ENCODE results near the gene CCSER1.
"Not testable (repeated sequence)": the region's sequence is repeated elsewhere in the genome, so short reads cannot be mapped to it uniquely, and the experiment has no call there.

Gene CCSER1

DNA sequence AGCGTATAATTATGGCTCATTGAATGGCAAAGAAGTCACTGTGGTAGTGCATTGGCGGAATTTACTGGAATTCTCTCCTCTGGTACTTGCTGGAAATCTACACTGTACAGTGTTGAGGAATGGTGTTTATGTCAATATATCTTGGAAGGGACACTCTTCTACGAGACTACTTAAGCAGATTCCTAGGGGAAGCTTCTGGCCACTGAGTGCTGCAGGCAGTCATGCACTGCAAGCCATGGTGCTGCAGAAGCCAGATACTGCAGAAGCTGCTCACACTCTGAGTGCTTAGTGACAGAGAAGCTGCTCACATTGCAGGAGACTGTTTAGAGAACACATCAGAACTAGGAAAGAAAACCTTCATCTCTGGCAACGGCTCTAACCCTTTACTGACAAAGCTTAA is 725.0 kb downstream of the CCSER1 start:
- DNase-seq = no peak

DNA sequence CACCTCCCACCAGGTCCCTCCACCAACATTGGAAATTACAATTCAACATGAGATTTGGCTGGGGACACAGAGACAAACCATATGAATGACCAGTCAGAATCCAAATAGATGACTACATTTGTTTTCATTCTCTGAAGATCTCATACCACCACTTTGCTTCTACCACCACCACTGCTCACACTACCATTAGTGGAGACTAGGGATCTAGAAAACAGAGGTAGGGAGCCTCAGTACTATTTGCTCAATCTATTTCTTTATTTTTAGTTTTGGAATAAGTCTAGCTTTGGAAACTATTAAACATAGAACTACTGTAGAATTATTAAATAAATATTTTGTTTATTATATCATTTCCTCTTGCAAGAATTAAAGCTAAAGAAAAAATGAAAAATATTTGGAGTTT is 727.9 kb downstream of the CCSER1 start:
- DNase-seq = no peak

DNA sequence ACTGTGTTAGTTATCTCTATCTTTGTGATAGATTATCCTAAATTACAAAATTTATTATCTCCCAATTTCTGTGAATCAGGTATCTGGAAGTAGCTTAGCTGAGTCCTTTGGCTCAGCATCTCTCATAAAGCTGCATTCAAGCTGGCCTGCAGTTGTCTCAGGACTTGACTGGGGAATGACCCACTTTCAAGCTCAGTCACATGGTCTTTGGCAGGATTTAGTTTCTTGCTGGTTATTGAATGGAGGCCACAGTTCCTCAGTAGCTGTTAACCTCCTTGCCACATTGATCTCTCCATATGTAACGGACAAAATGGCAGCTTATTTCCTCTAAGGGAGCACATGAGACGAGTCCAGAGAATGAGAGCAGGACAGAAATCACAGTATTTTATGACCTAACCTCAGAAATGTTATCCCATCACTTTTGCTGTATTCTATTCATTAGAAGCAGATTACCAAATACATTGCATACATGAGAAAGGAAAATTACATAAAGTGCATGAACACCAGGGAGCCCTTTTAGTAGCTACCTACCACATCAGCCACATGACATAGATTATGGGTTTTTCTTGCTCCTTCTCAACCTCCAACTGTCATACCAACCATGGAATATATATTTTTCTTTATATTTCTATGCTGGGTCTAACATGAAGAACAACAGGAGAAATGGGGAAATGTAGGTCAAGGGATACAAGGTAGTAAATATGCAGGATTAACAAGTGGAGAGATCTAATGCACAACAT is 730.1 kb downstream of the CCSER1 start:
- no peak for DNase-seq

DNA sequence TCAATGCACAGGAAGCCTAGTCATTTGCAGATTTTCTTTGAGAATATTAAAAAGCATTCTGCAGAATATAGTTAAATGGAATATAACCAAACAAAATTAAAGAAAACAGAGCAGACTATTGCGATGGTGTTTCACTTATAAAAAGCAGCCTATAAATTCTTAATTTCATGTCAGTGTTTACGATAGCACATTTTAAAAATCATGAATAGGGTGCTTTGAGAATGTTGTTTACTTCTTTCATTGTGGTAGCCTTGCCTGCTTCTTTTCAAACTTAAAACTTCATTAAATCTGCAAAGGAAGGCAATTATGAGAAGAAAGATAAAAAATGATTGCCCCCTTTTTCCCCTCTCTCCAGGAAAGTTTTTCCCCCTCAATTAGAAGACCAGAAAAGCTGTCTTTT is 748.6 kb downstream of the CCSER1 start:
- DNase-seq = no peak

DNA sequence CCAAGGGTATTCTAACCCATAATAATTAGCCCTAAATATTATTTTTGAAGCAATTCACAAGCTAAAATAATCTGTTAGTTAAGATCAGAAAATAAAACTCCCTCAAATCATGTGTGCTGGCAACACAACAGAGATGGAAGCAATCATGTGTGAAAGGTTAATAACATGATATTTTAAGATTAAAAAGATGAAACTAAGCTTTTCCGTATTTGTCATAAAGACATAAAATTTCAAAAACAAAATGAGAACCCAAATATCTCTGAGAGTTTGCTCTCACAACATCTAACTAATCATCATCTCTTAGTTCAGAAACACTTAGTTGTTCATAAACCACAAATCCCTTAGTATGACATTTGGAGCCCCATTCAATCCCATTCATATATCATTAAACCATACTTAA is 749.1 kb downstream of the CCSER1 start:
- DNase-seq = no peak

DNA sequence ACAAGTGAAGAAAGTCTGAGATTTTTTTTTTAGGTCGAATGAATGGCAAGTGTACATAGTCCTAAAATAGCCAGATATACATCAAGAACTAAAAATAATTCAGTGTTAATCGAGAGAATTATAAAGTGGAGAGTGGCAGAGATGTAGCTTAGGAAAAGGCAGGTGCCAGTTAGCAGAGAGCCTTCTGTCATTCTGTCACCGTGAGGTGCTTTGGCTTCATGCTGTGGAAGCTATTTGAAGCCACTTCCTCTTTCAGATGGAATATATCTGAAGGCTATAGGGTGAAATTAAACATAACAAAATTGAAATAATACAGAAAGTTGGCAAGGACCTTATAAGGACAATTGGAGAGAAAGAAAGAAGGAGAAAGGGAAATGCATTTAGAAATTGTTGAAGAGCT is 756.3 kb downstream of the CCSER1 start:
- no peak for DNase-seq

DNA sequence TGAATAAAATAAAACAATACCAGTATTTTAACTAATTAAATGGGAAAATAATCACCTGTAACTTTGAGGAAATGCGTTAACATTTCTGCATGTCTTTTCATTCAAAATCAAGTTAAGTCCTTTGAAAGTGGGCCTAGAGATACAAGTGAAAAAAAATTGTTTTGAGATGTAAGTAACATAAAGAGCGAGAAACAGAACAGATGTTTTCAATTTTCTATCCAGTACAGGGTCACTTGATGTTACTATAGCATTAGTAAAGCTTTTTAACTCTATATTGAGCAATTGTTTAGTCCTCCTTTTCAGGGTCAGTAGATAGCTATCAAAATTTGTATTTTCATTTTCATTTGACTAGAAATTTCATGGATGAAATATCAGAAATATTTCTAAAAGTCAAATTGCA is 761.4 kb downstream of the CCSER1 start:
- no peak for DNase-seq

DNA sequence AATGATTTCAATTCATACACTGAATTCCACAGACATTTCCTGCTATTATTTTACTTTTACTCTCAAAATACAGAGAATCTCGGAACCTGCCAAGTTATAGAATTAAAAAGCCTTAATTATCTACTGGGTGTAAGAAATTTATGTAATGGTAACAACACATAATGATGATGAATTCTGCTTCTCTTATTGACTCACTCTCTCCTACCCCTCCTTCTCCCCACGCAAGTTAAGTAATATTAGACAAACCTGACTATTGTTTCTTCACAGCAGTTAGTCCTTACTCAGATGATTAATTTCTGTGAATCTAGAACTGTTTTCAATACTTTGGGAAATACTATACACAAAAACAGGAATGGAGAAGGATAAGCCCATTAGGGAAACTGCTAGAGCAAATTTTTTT is 762.0 kb downstream of the CCSER1 start:
- no peak for DNase-seq

DNA sequence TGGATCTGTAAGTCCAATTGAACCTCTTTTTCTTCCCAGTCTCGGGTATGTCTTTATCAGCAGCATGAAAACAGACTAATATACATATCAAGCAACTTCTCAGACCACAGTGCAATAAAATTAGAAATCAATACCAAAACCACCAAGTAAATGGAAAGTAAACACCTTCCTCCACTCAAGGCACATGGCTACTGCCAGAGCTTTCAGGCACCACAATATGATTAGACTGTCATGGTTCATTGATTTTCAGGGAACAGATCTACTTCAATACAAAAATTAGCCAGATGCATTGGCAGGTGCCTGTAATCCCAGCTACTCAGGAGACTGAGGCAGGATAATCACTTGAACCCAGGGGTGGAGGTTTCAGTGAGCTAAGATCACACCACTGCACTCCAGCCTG is 776.2 kb downstream of the CCSER1 start:
- DNase-seq = not testable (repeated sequence)

DNA sequence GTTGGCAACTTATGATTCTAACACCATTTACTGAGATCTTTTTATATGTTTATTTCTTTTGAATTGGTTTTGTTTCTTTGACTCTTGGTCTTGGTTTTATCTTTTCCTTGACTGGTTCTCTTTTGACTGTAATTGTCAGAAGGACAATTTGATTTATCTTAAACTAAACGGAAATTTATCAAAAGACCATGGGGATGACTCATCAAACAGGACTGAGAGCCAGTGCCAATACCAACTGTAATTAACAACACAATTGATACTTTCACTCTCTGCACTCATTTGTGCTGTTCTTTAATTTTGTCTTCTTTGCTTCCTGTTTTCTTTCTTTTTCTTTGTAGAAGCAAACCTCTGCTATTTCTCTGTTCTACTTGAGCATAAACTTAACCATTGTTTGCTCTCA is 776.8 kb downstream of the CCSER1 start:
- DNase-seq = no peak

DNA sequence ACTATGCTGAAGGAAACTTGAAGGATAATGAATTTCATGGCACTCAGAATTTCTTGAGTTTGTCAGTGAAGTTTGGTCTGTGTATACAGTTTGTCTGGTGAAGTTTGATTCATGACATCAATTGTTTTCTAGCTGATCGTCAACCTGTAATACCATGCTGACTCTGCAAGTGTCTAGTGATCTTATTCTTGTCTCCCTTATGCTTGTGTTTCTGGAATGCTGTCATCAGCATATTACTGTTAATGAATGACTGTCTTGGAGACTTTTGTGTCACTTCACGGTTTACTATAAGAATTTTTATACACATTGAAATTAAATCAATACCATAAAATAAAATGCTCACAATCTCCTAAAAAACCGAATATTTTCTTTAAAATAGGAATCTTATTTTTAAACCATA is 779.0 kb downstream of the CCSER1 start:
- no peak for DNase-seq

DNA sequence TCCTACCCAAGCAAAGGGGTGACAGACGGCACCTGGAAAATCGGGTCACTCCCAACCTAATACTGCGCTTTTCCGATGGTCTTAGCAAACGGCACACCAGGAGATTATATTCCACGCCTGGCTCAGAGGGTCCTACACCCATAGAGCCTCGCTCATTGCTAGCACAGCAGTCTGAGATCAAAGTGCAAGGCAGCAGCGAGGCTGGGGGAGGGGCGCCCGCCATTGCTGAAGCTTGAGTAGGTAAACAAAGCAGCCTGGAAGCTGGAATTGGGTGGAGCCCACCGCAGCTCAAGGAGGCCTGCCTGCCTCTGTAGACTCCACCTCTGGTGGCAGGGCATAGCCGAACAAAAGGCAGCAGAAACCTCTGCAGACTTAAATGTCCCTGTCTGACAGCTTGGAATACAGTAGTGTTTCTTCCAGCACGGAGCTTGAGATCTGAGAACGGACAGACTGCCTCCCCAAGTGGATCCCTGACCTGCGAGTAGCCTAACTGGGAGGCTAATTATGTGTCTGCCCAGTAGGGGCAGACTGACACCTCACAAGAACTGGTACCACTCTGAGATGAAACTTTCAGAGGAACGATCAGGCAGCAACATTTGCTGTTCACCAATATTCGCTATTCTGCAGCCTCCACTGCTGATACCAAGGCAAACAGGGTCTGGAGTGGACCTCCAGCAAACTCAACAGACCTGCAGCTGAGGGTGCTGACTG is 784.7 kb downstream of the CCSER1 start:
- DNase-seq = not testable (repeated sequence)

DNA sequence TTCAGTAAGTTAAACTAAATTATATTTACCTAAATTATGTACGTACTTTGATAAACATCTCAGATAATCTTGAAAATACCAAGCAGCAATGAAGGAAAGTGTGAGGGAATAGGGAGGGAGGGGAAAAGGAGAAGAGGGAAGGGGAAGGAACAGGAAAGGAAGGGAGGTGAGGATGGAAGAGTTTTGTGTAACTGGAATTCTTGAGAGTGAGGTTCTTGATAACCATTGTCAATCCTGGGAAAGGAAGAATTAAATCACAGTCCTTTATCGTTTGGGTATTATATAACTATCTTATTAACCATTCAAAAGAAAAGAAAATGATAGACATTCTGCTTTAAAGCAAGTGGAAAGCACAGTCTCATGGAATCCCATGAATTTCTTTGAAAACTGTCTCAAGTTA is 795.0 kb downstream of the CCSER1 start:
- DNase-seq = no peak

DNA sequence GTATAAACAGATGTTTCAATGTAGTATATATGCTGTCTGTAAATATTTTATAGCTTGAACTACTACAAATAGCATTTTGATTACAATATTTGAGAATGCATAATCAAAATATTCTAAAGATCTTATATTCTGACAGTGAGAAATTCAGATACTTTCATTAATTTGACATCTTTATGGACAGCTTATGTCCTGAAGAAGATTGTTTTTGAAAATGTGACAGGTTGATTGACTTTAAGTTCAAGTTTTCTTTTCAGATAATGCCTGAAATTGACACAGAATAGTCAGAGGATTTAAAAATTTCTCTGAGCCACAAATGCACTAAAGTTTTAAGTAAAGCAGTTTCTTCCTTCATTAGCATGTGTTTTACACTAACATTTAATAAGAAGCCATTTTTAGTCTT is 799.8 kb downstream of the CCSER1 start:
- no peak for DNase-seq

DNA sequence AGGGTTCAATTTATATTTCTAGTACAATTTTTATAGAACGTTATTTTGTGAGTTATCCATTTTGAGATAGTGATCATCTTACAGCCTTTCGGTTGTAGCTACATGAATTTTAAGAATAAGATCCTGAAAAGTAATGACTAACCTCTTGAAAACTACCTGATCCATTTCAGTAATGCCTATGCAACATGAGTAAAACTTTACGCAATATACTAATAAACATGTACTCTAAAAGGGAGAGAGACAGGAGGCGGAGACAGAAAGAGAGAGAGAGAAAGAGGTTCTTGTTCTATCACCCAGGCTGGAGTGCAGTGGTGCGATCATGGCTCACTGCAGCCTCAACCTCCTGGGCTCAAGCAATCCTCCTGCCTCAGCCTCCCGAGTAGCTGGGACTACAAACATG is 816.1 kb downstream of the CCSER1 start:
- no peak for DNase-seq

DNA sequence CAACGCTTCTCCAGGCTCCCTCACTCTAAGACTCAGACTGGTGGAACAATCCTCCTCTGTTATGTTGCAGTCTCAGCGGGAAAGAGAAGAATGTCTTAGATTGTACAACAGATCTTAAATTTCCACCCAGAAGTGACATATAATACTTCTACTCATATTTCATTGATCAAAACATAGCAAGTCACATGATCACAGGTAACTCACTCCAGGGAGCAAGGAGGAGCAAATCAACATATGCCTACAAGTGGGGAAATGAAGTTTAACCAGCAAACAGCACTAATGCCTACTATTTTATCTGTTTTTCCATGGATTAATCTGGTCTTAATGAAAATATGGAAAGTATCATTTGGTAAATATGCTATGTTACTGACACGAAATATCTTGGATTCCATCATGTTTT is 819.8 kb downstream of the CCSER1 start:
- DNase-seq = no peak

DNA sequence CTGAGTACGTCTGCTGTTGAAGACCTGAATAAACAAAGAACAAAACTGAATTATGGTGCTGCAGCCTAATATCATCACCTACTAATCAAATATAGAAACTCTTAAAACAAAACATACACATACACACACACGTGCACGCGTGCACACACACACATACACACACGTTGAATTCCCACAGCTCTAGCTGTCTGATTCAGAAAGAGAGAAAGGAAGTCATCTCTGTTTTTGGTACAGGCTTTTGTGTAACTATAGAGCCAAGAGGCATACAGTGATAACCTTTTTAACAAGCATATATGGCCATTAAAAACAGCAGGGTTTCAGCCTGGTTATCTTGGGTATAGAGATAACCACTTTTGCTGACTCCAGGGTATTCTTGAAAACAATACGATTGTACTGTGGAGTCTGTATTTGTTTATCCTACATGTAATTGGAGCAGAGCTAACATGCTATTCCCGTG is 823.2 kb downstream of the CCSER1 start:
- no peak for DNase-seq

DNA sequence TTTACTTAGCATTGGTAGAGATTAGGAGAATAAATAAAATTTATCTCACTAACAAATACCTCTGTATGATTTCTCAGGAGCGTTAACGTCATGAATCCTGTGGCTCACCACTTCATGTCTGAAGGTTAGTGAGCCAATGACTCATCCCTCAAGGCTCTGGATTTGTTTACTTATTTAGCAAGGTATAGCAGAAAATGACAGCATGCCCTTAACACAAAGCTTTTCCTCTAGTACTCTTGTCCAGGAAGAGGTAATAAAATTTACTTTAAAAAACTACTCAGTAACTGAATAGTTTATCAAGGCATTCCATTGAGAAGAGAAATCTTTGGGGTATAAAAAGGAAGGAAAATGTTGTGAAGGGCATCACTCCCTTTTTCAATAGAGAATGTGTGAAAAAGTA is 823.8 kb downstream of the CCSER1 start:
- DNase-seq = no peak

DNA sequence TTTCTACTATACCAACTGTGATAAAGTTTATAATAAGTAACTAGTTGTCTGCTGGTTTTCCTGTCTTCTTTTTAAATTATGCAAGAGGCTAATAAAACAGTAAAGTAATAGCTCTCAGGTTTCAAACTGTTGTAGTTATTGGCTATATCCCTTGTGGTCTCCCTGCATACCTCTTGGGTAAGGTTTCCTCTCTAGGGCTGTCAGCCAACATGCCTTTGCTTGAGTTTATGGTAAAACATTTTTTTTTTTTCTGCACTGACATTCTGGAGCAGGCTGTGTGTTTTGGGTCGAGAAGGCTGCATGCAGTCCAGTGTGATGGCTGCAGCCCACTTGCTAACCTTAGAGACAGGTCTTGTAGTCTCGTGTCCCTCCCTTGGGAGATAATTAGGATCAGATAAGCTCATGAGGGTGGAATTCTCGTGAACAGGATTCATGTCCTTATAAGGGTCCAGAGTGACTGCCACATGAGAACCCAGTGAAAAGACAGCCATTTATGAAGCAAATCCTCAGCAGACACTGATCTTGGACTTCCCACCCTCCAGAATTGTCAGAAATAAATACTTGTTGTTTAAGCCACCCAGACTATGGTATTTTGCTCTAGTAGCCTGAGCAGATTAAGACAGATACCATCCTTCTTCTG is 831.2 kb downstream of the CCSER1 start:
- DNase-seq = no peak

DNA sequence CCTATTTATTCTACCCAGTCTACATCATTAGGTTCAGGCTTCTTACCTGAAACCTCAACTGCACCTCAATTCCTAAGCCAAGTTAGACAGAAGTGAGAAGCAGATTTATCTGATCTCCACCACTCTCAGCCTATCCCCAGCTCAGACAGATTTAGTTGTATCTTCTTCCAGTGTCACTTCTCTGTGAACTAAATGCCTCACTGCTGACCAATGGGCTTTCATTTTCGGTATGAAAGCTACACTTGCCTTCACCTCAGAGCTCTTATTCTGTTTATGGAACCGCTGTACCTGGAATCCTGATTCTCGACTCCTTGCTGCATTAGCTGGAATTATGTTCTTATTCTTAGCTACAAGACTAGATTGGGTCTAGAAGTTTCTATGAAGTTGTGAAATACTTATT is 833.2 kb downstream of the CCSER1 start:
- no peak for DNase-seq

DNA sequence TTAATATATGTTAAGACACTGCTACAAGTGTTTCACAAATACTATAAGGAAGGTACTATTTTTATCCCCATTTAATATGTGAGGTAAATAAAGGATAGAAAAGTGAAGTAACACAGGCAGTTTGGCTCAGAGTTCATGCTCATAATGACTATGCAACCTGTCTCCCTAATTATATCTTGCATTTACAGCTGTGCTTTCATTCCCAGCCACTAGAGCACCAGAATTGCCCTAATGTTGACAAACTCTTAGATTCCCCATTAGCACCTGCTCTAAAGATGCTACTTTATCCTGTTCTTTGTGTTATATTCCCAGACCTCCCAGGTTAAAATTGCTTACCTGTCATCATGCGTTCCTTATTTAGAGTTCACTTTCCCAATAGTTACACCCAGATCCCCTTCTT is 833.6 kb downstream of the CCSER1 start:
- no peak for DNase-seq

DNA sequence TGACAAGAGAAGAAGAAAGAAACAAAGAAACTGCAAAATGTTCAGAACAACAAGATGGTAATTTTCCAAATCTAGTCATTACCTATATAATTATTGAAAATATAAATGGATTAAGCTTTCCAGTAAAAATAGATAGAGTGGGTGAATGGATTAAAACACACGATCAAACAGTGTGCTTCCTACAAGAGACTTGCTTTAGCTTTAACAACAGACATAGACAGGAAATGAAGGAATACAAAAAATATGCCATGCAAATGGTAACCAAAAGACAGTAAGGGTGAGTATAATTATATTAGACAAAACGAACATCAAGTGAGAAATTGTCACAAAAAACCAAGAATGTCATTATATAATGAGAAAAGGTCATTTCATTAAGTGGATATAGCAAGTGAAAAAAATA is 842.8 kb downstream of the CCSER1 start:
- no peak for DNase-seq

DNA sequence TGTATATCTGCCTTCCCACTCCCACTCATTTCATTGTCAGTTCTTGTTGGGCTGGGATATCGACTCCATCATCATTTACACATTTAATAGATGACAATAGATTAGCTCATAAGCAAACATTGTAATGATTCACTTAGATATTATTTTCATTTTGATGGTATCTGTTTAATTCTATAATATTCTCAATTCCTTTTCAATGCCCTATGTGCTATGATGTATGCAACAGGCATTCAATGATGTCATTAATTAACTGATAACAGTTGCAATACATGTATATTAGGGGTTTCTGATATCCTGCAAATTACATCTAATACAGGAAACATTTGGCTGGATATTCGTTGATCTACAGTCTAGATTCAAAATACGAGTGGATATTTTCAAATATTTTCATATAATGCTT is 850.5 kb downstream of the CCSER1 start:
- DNase-seq = no peak

DNA sequence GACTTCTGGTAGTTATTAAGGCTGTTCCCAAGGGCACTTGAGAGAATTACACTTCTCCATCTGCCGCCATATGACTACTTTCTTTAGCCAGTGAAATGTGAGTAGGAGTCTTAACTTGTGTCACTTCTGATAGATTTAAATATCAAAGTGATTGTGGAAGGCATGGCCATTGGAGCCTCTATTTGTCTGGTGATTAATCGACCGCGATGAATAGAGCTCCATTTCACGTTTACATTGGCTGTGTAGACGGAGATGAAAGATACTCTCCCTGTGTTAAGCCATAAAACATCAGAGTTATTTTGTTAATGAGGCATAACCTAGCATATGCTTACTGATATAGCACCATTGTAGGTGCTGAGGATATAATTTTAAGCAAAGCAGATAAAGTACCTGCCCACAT is 852.4 kb downstream of the CCSER1 start:
- no peak for DNase-seq
